K562 (cell line): Measurements from ENCODE around the gene SIAE.

Source experiments
- BRF1 ChIP-seq: IDR thresholded peaks from 3 replicates; pipeline ENCODE4 v1.6.1; 2011; ENCODE audit warnings: borderline replicate concordance, mild to moderate bottlenecking; ENCODE audit not compliant: insufficient read length; ENCODE audit errors: extremely low read depth
- EZH2 ChIP-seq: IDR thresholded peaks from 2 replicates; pipeline ENCODE4 v1.6.1; 2012; ENCODE audit warnings: low read depth, mild to moderate bottlenecking, inconsistent platforms, low read length, borderline replicate concordance
- JUND ChIP-seq, 2 experiments: IDR thresholded peaks; 2 replicates in 1 of 2; 3 replicates in 1 of 2; pipeline ENCODE4 v1.6.1; 2011; ENCODE audit warnings: borderline replicate concordance in 2 of 2, low read depth in 2 of 2, low read length in 2 of 2, improper control_type of control experiment in 1 of 2, missing biosample characterization in 1 of 2, missing genetic modification characterization in 1 of 2, missing genetic modification reagents in 1 of 2
- MIER1 ChIP-seq: fragments of 450-650 bp; IDR thresholded peaks from 2 replicates; pipeline ENCODE4 v1.6.1; 2016; ENCODE audit warnings: antibody characterized with exemption, mild to moderate bottlenecking, low read depth
- POLR2A ChIP-seq: fragments of 450-650 bp; conservative IDR thresholded peaks from 2 replicates; pipeline ENCODE4 v1.6.1; 2016
- RFX5 ChIP-seq: IDR thresholded peaks from 2 replicates; pipeline ENCODE4 v1.6.1; 2011; ENCODE audit warnings: low read depth, mild to moderate bottlenecking, improper control_type of control experiment, low read length
- SMAD1 ChIP-seq: fragments of 150-350 bp; IDR thresholded peaks from 2 replicates; pipeline ENCODE4 v1.6.1; 2014; ENCODE audit warnings: low read length, low read depth; ENCODE audit not compliant: partially characterized antibody
- SRSF3 ChIP-seq: fragments of 200-400 bp; formaldehyde crosslinking; IDR thresholded peaks from 2 replicates; pipeline ENCODE4 v1.6.1; 2016; ENCODE audit warnings: mild to moderate bottlenecking, low read length, moderate library complexity; ENCODE audit not compliant: insufficient read depth
- TAF7 ChIP-seq: fragments of 450-650 bp; IDR thresholded peaks from 2 replicates; pipeline ENCODE4 v1.6.1; 2016; ENCODE audit warnings: missing genetic modification characterization, missing compliant biosample characterization
- ZNF274 ChIP-seq: IDR thresholded peaks from 2 replicates; pipeline ENCODE4 v1.6.1; 2011; ENCODE audit warnings: low read depth, mild to moderate bottlenecking, low read length, moderate library complexity, borderline replicate concordance
- TF ChIP-seq, protein P1 (sequence below), 3 experiments: IDR thresholded peaks in 2 of 3; conservative IDR thresholded peaks in 1 of 3; 2 replicates each; pipeline ENCODE4 v1.5.1; 2011 to 2012; ENCODE audit warnings: low read length in 3 of 3, mild to moderate bottlenecking in 3 of 3, control low read depth in 2 of 3, improper control_type of control experiment in 1 of 3, inconsistent platforms in 1 of 3, low read depth in 1 of 3, mixed read lengths in 1 of 3, moderate library complexity in 1 of 3; ENCODE audit not compliant: insufficient read depth in 2 of 3
- TF ChIP-seq, protein P2 (sequence below), 2 experiments: fragments of 450-650 bp in 1 of 2; sonication (generic) in 1 of 2; formaldehyde crosslinking in 1 of 2; IDR thresholded peaks in 1 of 2; conservative IDR thresholded peaks in 1 of 2; 2 replicates each; pipeline versions ENCODE4 v1.6.1 to v1.8.1; 2016 to 2023; ENCODE audit warnings: mild to moderate bottlenecking in 2 of 2, moderate library complexity in 2 of 2, inconsistent platforms in 1 of 2, missing genetic modification reagents in 1 of 2
- TF ChIP-seq, protein P3 (sequence below): fragments of 150-350 bp; conservative IDR thresholded peaks from 2 replicates; pipeline ENCODE4 v1.6.1; 2014; ENCODE audit warnings: low read length

DNA sequence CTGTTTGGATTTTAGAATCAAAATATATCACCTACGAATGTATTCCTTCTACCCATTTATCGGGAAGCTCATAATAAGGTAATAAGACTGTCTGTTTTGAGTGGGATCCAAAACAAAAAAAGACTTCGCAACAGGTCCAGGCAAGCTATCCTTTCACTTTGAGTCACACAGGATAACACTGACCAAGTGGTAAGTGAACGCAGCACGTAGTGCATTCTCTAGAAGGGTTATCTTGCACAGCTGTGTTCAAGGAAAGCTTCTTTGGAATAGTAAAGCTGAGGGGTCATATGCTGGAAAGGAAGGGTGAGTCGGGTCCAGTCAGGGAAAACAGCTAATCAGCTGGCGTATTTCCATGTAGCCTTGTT, 43.9 kb upstream of the SIAE start:
- no peak for TF ChIP-seq POLR2A
- no peak for TF ChIP-seq JUND (IDR thresholded peaks at IDR 0.05; ENCODE audit: borderline replicate concordance, low read depth, low read length)
- TF ChIP-seq JUND (tag; IDR thresholded peaks at IDR 0.05; ENCODE audit: borderline replicate concordance, low read depth, low read length), result no peak
- no peak for TF ChIP-seq ZNF274
- TF ChIP-seq BRF1, result no peak
- TF ChIP-seq SMAD1, result no peak
- TF ChIP-seq MIER1, result no peak
- TF ChIP-seq SRSF3, result no peak
- no peak for TF ChIP-seq EZH2
- TF ChIP-seq, protein P1, sequence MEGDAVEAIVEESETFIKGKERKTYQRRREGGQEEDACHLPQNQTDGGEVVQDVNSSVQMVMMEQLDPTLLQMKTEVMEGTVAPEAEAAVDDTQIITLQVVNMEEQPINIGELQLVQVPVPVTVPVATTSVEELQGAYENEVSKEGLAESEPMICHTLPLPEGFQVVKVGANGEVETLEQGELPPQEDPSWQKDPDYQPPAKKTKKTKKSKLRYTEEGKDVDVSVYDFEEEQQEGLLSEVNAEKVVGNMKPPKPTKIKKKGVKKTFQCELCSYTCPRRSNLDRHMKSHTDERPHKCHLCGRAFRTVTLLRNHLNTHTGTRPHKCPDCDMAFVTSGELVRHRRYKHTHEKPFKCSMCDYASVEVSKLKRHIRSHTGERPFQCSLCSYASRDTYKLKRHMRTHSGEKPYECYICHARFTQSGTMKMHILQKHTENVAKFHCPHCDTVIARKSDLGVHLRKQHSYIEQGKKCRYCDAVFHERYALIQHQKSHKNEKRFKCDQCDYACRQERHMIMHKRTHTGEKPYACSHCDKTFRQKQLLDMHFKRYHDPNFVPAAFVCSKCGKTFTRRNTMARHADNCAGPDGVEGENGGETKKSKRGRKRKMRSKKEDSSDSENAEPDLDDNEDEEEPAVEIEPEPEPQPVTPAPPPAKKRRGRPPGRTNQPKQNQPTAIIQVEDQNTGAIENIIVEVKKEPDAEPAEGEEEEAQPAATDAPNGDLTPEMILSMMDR (IDR thresholded peaks at IDR 0.05 in 2 of 3, conservative IDR thresholded peaks at IDR 0.05 in 1 of 3; ENCODE audit: insufficient read depth in 2 of 3, low read depth in 1 of 3, low read length in 3 of 3), result no peak
- TF ChIP-seq, protein P2, sequence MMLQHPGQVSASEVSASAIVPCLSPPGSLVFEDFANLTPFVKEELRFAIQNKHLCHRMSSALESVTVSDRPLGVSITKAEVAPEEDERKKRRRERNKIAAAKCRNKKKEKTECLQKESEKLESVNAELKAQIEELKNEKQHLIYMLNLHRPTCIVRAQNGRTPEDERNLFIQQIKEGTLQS (IDR thresholded peaks at IDR 0.05), result no peak
- TF ChIP-seq, protein P2 (CRISPR knock-in tag; conservative IDR thresholded peaks at IDR 0.05), result no peak
- TF ChIP-seq, protein P3, sequence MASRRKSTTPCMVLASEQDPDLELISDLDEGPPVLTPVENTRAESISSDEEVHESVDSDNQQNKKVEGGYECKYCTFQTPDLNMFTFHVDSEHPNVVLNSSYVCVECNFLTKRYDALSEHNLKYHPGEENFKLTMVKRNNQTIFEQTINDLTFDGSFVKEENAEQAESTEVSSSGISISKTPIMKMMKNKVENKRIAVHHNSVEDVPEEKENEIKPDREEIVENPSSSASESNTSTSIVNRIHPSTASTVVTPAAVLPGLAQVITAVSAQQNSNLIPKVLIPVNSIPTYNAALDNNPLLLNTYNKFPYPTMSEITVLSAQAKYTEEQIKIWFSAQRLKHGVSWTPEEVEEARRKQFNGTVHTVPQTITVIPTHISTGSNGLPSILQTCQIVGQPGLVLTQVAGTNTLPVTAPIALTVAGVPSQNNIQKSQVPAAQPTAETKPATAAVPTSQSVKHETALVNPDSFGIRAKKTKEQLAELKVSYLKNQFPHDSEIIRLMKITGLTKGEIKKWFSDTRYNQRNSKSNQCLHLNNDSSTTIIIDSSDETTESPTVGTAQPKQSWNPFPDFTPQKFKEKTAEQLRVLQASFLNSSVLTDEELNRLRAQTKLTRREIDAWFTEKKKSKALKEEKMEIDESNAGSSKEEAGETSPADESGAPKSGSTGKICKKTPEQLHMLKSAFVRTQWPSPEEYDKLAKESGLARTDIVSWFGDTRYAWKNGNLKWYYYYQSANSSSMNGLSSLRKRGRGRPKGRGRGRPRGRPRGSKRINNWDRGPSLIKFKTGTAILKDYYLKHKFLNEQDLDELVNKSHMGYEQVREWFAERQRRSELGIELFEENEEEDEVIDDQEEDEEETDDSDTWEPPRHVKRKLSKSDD, result no peak
- TF ChIP-seq RFX5, result no peak
- no peak for TF ChIP-seq TAF7 (tag)
